Keratinocyte (primary cell): Measurements from ENCODE around the gene TNFAIP3. TPM values are rescaled to one million over a fixed set of nuclear protein-coding genes. Genes with fewer than 3 reads are reported as not detected.

Experiments used
- DNase-seq: peaks from one replicate; pipeline ENCODE4 v3.0.0-alpha.2; 2011; ENCODE audit warnings: low read depth, missing footprints, low spot score
- FAIRE-seq: peaks from 2 replicates; lab custom pipeline; 2011; peaks lifted over from hg19 to GRCh38; lab: Jason Lieb, UNC
- H2AFZ ChIP-seq: 2 replicates; pipeline ENCODE4 v1.6.0; 2012; ENCODE audit warnings: low read length, control low read depth, inconsistent platforms; ENCODE audit not compliant: control insufficient read depth
- H3K27ac ChIP-seq: 2 replicates; pipeline ENCODE4 v1.5.1; 2011; ENCODE audit warnings: low read length; ENCODE audit not compliant: control insufficient read depth, insufficient read depth
- H3K27me3 ChIP-seq: 3 replicates; pipeline ENCODE4 v1.6.0; 2011; ENCODE audit warnings: low read length; ENCODE audit not compliant: control insufficient read depth, insufficient read depth; ENCODE audit errors: extremely low read depth
- H3K36me3 ChIP-seq, 2 experiments: 2 replicates in 1 of 2; 3 replicates in 1 of 2; pipeline ENCODE4 v1.5.1; 2011; ENCODE audit warnings: low read length in 2 of 2, mild to moderate bottlenecking in 1 of 2; ENCODE audit not compliant: control insufficient read depth in 2 of 2, insufficient read depth in 2 of 2; ENCODE audit errors: extremely low read depth in 1 of 2
- H3K4me1 ChIP-seq: 3 replicates; pipeline ENCODE4 v1.5.1; 2011; ENCODE audit warnings: low read length; ENCODE audit not compliant: control insufficient read depth, insufficient read depth; ENCODE audit errors: extremely low read depth
- H3K4me2 ChIP-seq: 3 replicates; pipeline ENCODE4 v1.6.0; 2011; ENCODE audit warnings: low read depth, low read length; ENCODE audit not compliant: control insufficient read depth, insufficient read depth; ENCODE audit errors: extremely low read depth
- H3K4me3 ChIP-seq, 3 experiments: fragments of 200-600 bp in 1 of 3; sonication (generic) in 1 of 3; 2 replicates in 2 of 3; 3 replicates in 1 of 3; pipeline ENCODE4 v1.5.1; 2011 to 2016; ENCODE audit warnings: low read length in 3 of 3, mild to moderate bottlenecking in 3 of 3, control low read depth in 2 of 3, inconsistent platforms in 1 of 3, low read depth in 1 of 3, mixed read lengths in 1 of 3, mixed run types in 1 of 3, moderate library complexity in 1 of 3; ENCODE audit not compliant: control insufficient read depth in 2 of 3, insufficient read depth in 2 of 3; ENCODE audit errors: extremely low read depth in 1 of 3
- H3K79me2 ChIP-seq: 2 replicates; pipeline ENCODE4 v1.6.0; 2012; ENCODE audit warnings: low read length; ENCODE audit not compliant: control insufficient read depth, insufficient read depth
- H3K9ac ChIP-seq: 3 replicates; pipeline ENCODE4 v1.6.0; 2011; ENCODE audit warnings: low read length; ENCODE audit not compliant: control insufficient read depth, insufficient read depth; ENCODE audit errors: extremely low read depth
- H3K9me1 ChIP-seq: 3 replicates; pipeline ENCODE4 v1.6.0; 2011; ENCODE audit warnings: low read length; ENCODE audit not compliant: control insufficient read depth, insufficient read depth; ENCODE audit errors: extremely low read depth
- H3K9me3 ChIP-seq: 2 replicates; pipeline ENCODE4 v1.5.1; 2012; ENCODE audit warnings: low read depth, low read length; ENCODE audit not compliant: control insufficient read depth
- H4K20me1 ChIP-seq: 3 replicates; pipeline ENCODE4 v1.6.0; 2011; ENCODE audit warnings: low read length; ENCODE audit not compliant: control insufficient read depth, insufficient read depth; ENCODE audit errors: extremely low read depth
- EZH2 ChIP-seq: IDR thresholded peaks from one replicate; pipeline ENCODE4 v1.6.1; 2012; ENCODE audit warnings: inconsistent platforms, mild to moderate bottlenecking, low read length, moderate library complexity
- dilution Hi-C: fragments of 300-500 bp; cut with MboI; formaldehyde crosslinking; loops from one replicate; pipeline ENCODE4 v1.7.0; 2020; ENCODE audit warnings: low sequenced_read_pairs; ENCODE audit not compliant: extremely low pct_ligation_motif_present
- polyA plus RNA-seq, 5 experiments: library from polyadenylated mRNA; depleted of rRNA in 3 of 5; stranded (reverse) in 3 of 5; stranded (forward) in 1 of 5; unstranded in 1 of 5; fragments of >200 nt; gene quantifications; 1 replicate in 1 of 5; 2 replicates in 3 of 5; 3 replicates in 1 of 5; pipeline versions ENCODE4 v1.2.1 to v1.2.3, GENCODE V29; 2011 to 2012; ENCODE audit warnings: missing spikeins in 2 of 5, low read depth in 1 of 5, low replicate concordance in 1 of 5
- TF ChIP-seq, protein P1 (sequence below), 3 experiments: IDR thresholded peaks in 1 of 3; conservative IDR thresholded peaks in 1 of 3; optimal IDR thresholded peaks in 1 of 3; 2 replicates in 2 of 3; 3 replicates in 1 of 3; pipeline versions ENCODE3 to v1.5.1; 2011; ENCODE audit warnings: low read length in 3 of 3, mild to moderate bottlenecking in 3 of 3, moderate library complexity in 2 of 3, control low read depth in 1 of 3, inconsistent platforms in 1 of 3; ENCODE audit not compliant: insufficient read depth in 2 of 3; ENCODE audit errors: extremely low read depth in 1 of 3

TNFAIP3 gene
- polyA plus RNA-seq, 1 donor (not counting 4 experiments of a cell fraction or from before 2014, with no cell fraction given) = 141 TPM

GRCh38 chr6:137896647-137897046 is 29.6 kb downstream of the TNFAIP3 start:
- Histone ChIP-seq H3K4me1 (peaks cover 36% of the 10 kb centered on the region), H3K9me3 (no peaks in the 10 kb centered on the region), H3K27me3 (no peaks in the 10 kb centered on the region), H3K27ac (no peak overlapping the region), H4K20me1 (no peaks in the 10 kb centered on the region), H3K9me1 (no peaks in the 10 kb centered on the region), H3K79me2 (no peaks in the 10 kb centered on the region), H3K4me2 (no peak overlapping the region), H3K36me3 (no peaks in the 10 kb centered on the region), H2AFZ (no peak overlapping the region), H3K4me3 (no peak overlapping the region), H3K9ac (no peak overlapping the region)
- FAIRE-seq = no peak
- DNase-seq = no peak
- TF ChIP-seq EZH2 = no peak
- TF ChIP-seq, protein P1, sequence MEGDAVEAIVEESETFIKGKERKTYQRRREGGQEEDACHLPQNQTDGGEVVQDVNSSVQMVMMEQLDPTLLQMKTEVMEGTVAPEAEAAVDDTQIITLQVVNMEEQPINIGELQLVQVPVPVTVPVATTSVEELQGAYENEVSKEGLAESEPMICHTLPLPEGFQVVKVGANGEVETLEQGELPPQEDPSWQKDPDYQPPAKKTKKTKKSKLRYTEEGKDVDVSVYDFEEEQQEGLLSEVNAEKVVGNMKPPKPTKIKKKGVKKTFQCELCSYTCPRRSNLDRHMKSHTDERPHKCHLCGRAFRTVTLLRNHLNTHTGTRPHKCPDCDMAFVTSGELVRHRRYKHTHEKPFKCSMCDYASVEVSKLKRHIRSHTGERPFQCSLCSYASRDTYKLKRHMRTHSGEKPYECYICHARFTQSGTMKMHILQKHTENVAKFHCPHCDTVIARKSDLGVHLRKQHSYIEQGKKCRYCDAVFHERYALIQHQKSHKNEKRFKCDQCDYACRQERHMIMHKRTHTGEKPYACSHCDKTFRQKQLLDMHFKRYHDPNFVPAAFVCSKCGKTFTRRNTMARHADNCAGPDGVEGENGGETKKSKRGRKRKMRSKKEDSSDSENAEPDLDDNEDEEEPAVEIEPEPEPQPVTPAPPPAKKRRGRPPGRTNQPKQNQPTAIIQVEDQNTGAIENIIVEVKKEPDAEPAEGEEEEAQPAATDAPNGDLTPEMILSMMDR (optimal IDR thresholded peaks at IDR 0.05 in 1 of 3, IDR thresholded peaks at IDR 0.05 in 1 of 3, conservative IDR thresholded peaks at IDR 0.05 in 1 of 3; ENCODE audit: extremely low read depth in 1 of 3, insufficient read depth in 2 of 3, low read length in 3 of 3) = no peak
- dilution Hi-C loops = no loop called here

DNA sequence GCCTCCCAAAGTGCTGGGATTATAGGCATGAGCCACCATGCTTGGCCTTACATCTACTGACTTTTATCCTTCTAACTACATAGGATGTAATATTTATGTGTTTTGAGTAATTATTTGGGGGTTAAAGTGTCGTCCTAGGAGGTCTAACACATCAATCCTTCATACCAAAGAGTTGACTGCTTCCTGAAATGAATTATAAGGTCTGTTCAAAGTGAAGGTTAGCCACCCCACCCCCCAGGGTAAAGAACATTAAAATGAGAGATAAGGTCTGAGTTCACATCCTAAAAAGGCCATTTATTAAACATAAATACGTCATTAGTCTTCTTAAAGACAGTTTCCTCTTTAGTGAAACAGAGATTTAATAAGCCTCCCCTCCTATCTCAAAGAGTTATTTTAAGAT is 33.8 kb downstream of the TNFAIP3 start:
- DNase-seq = no peak
- Histone ChIP-seq H4K20me1 (no peaks in the 10 kb centered on the region), H3K4me2 (no peak overlapping the region), H3K4me1 (no peaks in the 10 kb centered on the region), H3K27ac (no peak overlapping the region), H3K9ac (no peak overlapping the region), H3K9me1 (no peaks in the 10 kb centered on the region), H3K27me3 (no peaks in the 10 kb centered on the region), H3K36me3 (no peaks in the 10 kb centered on the region), H2AFZ (no peak overlapping the region), H3K9me3 (no peaks in the 10 kb centered on the region), H3K79me2 (no peaks in the 10 kb centered on the region), H3K4me3 (no peak overlapping the region)
- dilution Hi-C loops = no loop called here
- no peak for TF ChIP-seq EZH2
- TF ChIP-seq, protein P1 (optimal IDR thresholded peaks at IDR 0.05 in 1 of 3, IDR thresholded peaks at IDR 0.05 in 1 of 3, conservative IDR thresholded peaks at IDR 0.05 in 1 of 3; ENCODE audit: extremely low read depth in 1 of 3, insufficient read depth in 2 of 3, low read length in 3 of 3) = no peak
- FAIRE-seq = no peak
